Endometrial microvascular endothelial cells (primary cell): Measurements from ENCODE around the gene TNFAIP3. TPM values are rescaled to one million over a fixed set of nuclear protein-coding genes. Genes with fewer than 3 reads are reported as not detected.

Source experiments
- total RNA-seq: library from RNA; depleted of rRNA; stranded (reverse); fragments of >200 nt; gene quantifications from one replicate; pipeline ENCODE4 v1.2.3, GENCODE V29; 2015; ENCODE audit errors: inconsistent ontology term

TNFAIP3 gene
- total RNA-seq, 1 donor from 2014 or later: 3.7 TPM

Other genes with a start within 250 kb of the TNFAIP3 start
- gene PERP, start 240.2 kb downstream of the TNFAIP3 start, total RNA-seq: 49.9 TPM